Suppressor macrophage treated with lipopolysaccharide for 1 hour (primary cell): Measurements from ENCODE around the gene ANO6.

Source experiments
- DNase-seq, 3 donors: peaks; one replicate each; pipeline ENCODE4 v3.0.0-alpha.2; 2020 to 2022

The ANO6 gene

DNA sequence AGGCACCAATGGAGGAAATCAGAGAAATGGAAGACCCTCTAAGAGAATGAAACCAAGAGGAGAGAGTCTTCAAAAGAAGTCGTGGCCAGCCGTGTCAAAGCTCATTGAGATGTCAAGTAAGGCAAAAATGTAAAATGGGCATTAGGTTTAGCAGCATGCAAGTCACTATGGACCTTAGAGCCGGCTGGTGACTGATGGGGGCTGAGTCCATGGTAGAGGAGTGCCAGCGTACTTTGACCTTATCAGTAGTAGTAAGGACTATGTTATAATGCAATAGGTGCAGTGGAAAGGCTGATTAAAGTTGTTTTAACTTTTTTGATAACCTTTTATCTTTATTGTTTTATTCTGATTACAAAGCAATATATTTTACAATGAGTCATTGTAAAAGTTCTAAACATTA, 66.5 kb downstream of the ANO6 start:
- DNase-seq = no peak

GRCh38 chr12:45284096-45284901, 68.4 kb downstream of the ANO6 start:
- no peak for DNase-seq

DNA sequence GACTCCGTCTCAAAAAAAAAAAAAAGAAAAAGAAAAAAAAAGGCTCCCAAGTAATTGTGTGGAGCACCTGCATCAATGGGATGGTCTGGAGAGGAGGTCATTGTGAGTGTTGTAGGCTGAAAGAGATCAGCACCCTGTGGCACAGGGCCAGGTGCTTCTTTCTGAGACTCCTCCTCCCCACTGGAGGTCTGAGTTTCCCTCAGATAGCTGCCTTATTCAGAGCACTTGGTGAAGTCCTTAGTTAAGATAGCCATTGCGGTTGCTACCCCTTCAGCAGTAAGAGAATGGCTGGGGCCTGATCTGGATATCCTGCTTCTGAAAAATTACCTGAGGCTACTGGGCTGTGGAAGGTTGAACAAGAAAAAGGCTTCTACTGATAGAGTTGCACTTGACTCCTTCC, 69.8 kb downstream of the ANO6 start:
- no peak for DNase-seq

DNA sequence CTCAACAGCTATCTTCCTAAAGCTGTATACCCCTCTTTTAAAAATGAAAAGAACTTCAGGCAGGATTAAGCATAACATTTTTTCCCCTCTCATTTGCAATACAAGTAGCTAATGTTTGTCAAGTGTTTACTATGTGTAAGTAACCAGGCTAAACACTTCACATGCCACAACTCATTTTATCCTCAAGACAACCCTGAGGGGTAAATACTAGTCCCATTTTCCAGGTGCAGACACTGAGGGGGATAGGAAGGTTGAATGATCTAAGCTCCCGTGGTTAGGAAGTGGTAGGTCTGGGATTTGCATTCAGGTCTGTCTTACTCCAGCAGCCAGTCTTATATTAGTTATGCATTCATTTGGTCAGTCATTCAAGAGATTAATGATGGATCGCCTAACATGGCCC, 70.7 kb downstream of the ANO6 start:
- DNase-seq = no peak

- no peak for DNase-seq
Measured at GRCh38 chr12:45289245-45290215, 73.6 kb downstream of the ANO6 start.

DNA sequence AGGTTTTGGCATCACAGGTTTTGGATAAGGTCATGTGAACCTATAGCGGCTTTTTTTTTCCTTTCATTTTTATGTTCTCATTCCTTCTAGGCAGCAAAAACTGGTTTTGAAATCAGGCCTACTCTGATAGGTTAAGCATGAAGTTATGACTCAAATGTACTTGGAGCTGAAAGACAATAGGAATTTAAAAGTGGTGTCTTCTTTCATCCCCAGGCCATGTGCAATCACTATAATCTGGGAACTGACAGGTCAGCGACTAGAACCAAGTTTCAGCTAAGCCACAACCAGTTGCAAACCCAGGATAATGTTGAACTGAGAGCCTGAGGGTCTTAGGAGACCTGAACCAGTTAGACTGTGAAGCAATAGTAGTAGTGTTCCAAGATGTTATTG, 74.3 kb downstream of the ANO6 start:
- no peak for DNase-seq

GRCh38 chr12:45291518-45291917, 75.6 kb downstream of the ANO6 start:
- DNase-seq = no peak

DNA sequence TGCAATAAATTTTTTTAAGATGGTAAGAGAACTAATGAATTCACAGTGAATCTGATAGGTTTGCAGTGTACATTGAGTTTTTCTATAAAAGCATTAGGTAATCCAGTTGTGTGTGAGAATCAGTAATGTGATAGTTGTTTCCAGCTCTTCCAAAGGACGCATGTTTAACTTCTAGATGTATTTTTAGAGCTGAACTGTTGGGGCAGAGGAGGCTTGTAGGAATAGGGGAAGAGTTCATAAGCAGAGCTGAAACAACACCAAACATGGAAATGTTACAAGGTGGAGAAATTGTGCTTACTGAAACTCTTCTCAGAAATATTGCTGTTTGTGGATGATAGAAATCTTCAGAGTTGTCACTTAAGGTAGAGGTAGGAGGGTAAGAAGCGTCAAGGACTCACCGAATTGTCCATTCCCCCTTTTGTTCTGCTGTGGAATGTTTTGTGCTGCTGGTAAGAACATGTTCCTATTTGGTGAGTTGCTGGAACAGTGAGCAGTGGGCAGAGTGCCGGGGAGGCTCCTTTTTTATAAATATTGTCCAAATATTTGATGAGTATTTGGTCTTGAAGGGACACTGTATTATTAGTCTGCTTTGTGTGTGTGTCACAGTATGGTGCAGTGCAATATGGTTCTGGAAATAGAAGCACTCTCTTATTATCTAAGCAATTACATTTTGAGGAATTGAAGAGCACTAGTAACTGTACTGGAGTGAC, 76.7 kb downstream of the ANO6 start:
- DNase-seq = no peak

DNA sequence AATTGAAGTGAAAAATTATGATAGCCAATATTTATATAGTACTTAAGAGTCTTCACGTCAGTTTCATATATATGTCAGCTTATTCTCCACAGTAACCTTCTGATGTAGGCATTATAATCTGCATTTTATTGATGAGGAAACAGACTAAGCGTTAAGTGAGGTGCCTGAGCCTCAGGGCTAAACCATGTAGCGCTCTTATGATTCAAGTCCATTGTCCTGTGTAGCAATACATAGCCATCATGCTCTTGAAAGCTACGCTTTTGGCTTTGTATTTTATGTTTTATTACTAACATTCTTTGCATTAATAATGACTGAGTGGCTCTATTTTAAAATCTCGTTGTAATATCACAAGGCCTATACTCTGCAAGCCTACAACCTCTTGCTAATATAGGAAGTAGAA, 79.0 kb downstream of the ANO6 start:
- DNase-seq = no peak

GRCh38 chr12:45296046-45296586, 80.2 kb downstream of the ANO6 start:
- DNase-seq = no peak

DNA sequence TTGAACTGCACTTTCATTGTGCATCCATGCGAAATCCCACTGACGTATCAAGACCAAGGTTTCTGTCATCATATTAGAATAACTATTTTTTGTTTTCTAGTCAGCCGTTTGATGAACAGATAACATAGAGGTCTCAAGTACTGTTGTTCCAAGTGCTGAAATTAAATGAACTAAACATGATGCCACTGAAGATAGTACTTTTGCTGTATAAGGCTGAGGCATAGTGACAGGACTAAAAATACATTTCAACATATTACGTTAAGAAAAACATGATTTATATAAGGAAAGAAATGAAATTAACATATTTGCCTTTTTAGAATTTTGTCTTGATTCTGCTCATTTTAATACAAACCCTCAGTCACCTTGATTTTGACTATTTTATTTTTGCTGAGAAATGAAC, 82.2 kb downstream of the ANO6 start:
- no peak for DNase-seq

DNA sequence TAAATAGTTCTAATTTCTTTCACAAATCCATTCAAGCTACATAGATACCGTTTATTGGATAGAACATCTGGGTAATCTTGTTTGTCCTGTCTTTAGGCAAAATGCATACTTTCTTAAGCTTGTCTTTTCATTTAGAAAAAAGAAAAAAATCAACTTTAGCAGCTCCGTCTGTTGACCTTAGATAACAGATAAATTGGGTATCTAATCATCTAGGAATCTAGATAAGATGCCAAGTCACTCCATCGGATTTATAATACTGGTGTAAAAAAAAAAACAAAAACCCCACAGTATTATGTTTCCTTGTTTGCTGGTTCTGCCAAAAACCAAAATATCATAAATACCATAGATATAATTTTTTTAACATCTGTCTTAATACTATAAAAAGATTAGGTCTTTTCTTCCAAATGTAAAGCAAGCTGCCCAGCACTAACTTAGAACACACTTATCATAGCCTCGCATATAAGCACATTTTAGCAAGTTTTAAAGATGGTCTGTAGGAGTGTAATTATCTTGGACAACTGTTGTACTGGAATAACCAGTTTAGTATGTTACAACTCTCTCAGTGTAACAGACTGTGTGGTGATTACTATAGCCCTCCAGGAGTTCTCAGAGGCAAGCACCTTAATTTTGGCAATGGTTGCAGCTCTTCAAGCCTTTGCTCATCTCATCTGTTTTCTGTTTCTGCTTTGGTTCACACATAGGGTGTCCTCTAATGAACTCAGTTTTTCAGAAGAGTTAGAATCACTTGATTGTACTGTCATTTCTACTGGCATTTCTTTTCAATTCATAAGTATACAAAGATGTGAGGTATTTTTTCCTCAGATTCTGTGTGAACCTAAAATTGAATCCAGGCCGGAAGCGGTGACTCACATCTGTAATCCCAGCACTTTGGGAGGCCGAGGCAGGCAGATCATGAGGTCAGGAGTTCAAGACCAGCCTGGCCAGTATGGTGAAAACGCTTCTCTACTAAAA, 83.1 kb downstream of the ANO6 start:
- no peak for DNase-seq

DNA sequence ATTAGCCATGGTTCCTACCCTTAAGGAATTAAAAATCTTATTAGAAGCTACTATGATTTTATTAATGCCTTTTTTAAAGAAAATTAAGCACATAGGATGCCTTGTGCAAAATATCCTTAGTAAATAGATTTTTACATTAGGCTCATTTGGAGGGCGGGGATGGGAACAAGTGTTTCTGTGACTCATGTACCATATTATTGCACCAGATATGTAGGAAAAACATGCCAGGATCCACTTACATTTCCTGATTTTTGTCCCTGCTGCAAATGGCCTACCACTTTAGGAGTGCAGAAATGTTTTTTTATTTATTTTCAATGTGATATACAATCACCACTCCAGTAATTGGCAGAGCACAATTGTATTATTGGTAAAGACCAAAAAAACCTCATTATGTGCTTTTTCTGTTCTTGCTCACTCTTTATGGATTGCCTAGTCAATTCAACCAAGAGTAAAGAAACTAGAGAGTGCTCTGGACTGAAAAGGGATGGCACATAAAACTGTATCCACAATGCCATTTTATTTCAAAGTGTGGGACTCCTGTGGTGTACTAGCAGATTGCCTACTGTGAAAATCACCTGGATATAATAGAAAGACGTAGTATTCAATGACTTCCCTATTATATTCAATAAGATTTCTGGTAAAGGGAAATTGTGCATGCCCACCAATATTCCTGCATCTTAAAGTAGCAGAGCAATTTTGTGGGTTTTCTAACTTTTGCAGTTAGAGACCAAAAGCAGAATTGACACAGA, 86.9 kb downstream of the ANO6 start:
- DNase-seq = no peak

DNA sequence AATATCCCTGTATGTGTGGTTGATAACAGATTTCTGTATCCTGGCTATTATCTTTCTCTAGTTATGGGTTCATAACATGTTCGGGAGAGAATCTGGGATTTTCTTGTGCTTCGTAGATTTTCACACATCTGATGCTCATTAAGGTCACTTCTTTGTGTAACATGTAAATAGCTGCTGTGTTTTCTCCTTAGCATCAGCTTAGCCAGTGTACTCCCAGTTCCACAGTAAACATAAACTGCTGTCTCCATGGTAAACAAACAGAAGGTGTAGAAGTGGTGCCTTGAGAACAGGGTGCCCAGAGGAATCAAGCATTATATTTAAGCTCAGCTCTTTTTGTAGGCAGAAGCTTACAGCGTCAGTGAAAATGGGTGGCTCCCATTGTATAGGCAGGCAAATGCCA, 88.0 kb downstream of the ANO6 start:
- DNase-seq = no peak

DNA sequence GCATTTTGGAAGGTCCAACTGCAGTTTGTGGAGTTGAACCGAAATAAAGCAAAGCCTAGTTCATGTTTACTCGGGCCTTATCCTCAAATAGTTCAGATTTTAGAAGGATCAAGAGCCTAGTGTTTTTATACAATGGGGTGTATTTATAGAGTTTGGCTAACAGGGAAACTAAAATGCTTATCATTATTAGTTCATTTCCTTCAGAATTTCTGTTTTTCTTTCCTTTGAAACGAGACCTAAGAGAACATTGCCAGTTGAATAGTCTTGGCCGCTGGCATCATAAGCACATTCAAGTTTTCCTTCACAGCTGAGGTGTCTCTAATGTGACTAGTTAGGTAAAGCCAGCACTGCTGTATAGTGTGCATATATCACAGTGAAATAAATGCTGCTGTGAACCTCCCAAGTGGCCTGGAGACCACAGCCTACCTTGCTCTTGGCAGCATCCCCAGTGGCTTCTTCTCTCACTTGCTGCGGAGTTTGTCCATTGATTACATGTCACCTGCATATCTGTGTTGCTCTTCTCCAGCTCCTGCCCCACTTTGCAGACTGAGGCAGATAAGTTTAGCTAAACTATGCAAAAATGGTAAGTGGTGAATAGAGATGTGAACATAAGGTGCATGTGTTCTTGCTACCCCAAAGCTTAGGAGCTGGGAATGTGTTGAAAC, 88.8 kb downstream of the ANO6 start:
- no peak for DNase-seq

DNA sequence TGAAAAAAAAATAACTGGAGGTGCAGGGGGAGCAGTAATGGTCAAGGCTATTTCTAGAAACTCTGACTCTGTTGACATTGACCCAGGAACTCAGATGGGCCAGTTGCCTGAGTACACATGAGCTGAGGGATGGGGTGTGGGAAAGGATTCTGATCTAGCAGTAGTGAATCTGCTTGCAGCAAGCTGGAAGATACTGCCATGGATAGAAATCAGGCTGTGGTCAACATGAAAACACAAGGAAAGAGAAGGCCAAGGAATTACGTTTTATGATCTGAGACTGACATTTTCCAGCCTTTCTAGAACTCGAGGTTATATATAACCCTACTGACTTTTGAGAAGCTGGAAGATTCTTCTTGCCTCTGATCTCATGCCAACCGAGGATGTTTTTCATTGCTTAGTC, 90.0 kb downstream of the ANO6 start:
- DNase-seq = no peak

DNA sequence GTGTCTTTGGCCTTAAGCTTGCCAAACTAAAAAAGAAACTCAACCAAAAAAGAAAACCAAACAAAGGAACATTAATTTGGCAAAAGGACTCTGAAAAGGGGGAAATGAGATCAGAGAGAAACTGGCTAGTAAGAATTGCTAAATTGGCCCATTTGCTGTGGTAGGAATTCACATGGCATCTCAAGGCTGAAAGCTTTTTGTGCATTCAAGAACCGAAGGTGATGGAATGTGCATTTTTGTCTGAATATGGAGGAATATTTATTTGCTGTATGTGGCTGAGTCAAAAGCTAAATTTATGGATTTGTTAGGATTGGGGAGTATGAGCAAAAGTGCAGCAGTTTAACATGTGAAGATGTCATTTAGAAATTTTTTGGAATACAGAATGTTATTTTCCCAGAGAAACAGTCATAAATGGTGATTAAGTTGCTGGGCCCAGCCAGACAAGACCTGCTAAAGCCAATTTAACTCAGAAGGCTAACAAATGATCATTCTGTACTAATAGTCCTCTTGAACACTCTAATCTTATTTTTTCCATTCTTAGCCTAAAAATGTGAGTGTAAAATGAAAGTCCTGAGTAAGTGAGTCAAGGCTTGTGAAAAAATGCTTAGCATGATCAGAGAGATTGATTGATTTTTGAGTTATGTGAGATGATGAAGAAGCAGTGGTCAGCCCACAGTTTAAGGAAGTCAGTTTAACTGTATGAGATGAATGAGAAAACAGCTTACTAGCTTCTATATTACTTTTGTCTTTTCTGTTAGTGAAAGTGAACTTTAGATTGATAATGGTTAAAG, 94.1 kb downstream of the ANO6 start:
- peak; percentile 32 to 68 (median 55) for DNase-seq

DNA sequence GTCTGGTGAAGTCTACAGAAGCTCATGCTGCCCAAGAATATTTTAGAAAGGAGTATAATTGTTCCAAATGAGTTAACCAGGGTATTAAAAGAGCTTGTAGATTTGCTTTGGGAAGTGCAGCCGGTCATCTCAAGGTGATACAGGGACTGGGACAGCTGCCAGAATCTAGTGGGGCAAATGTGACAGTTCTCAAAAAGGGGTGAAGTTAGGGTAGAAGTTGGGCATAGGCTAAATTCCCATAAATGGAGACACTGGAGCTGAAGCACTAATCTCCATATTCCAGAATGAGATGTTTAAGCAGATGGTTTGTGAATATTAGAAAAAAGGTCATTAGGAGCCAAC, 94.7 kb downstream of the ANO6 start:
- no peak for DNase-seq

GRCh38 chr12:45312012-45312411, 96.1 kb downstream of the ANO6 start:
- no peak for DNase-seq

DNA sequence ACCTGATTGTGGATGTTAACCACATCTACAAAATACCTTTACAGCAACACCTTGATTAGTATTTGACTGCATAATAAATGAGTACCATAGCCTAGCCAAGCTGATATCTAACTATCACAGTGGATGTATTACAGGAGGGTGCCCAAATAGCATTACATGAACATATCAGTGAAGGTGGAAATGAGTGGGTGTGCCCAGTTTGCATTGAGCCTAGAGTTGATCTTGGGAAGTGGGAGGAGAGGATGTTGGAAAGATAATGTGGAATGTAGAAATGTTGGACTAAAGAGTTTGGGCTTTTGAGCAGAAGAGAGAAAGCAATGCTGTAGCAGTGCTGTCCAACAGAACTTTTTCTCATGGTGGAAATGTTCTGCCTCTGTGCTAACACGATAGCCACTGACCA, 98.9 kb downstream of the ANO6 start:
- no peak for DNase-seq
